ENCODE data around the gene KCNJ16. TPM values are rescaled to one million over a fixed set of nuclear protein-coding genes. Genes with fewer than 3 reads are reported as not detected.

Gene KCNJ16
- total RNA-seq, 1 experiment from 2014 or later, result not detected

DNA sequence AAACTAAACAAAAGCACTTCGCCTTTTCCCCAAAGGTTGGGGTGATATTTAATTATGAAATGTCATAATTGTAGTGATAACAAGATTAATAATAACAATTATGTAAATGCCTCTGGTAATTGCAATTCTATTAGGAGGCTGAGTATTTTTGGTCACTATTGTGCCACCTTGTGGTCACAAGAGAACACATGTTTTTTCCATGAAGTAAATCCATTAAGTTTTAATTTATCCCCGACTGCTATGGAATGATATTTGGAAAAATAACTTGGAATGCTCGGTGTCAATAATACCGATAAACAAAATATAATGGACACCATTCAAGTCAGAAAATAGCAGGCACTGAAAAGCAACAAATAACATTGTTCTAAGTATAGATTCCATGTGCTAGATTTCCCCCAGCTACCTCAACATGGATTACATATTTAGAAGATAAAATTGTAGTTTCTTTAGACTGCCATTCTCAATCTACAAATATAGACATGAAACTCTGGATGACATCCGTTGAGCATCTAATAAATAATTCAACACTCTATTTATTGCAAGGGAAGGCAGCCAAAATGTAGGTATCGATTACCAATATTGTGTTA is 69.3 kb downstream of the KCNJ16 start:
- Histone ChIP-seq H3K27ac (ENCODE audit: low read length) (no peak overlapping the region), H3K4me1 (ENCODE audit: insufficient read depth, low read length) (peaks cover 7% of the 10 kb centered on the region), H3K79me2 (ENCODE audit: low read length) (no peaks in the 10 kb centered on the region), H3K27me3 (ENCODE audit: low read length) (no peaks in the 10 kb centered on the region), H3K9ac (ENCODE audit: low read length) (no peak overlapping the region), H4K20me1 (ENCODE audit: low read length) (no peaks in the 10 kb centered on the region), H3K36me3 (ENCODE audit: low read depth, low read length) (no peaks in the 10 kb centered on the region), H2AFZ (ENCODE audit: low read length) (0 out of 2 replicates have a peak overlapping the region, but pooled peaks have one; percentile 17), H3K9me2 (replicated peaks; ENCODE audit: low read length) (no peaks in the 10 kb centered on the region), H3K4me3 (ENCODE audit: low read length) (no peak overlapping the region), H3K4me2 (ENCODE audit: low read length) (0 out of 2 replicates have a peak overlapping the region, but pooled peaks have one; percentile 9), H3K9me3 (ENCODE audit: low read length) (no peaks in the 10 kb centered on the region), H3F3A (ENCODE audit: low read length, unreplicated experiment) (no peaks in the 10 kb centered on the region)
- TF ChIP-seq, protein P1, sequence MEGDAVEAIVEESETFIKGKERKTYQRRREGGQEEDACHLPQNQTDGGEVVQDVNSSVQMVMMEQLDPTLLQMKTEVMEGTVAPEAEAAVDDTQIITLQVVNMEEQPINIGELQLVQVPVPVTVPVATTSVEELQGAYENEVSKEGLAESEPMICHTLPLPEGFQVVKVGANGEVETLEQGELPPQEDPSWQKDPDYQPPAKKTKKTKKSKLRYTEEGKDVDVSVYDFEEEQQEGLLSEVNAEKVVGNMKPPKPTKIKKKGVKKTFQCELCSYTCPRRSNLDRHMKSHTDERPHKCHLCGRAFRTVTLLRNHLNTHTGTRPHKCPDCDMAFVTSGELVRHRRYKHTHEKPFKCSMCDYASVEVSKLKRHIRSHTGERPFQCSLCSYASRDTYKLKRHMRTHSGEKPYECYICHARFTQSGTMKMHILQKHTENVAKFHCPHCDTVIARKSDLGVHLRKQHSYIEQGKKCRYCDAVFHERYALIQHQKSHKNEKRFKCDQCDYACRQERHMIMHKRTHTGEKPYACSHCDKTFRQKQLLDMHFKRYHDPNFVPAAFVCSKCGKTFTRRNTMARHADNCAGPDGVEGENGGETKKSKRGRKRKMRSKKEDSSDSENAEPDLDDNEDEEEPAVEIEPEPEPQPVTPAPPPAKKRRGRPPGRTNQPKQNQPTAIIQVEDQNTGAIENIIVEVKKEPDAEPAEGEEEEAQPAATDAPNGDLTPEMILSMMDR (conservative IDR thresholded peaks at IDR 0.05; ENCODE audit: low read depth, low read length), result peak; percentile 91
- no peak for TF ChIP-seq EZH2 (IDR thresholded peaks at IDR 0.05; ENCODE audit: low read length, unreplicated experiment)
- POLR2A ChIA-PET (ENCODE audit: unreplicated experiment), result interaction anchor here (0.7 kb wide), 1 partner anchor 197 kb away, joined by 3 read pairs; no protein-coding TSS in a partner anchor
- ATAC-seq (no peak; the same call in 1 of the 2 replicates), DNase-seq (peak; percentile 56)
- CTCF ChIA-PET, result interaction anchor here (0.6 to 1.6 kb wide), 5 partner anchors 365 to 618 kb away, joined by 3 to 9 read pairs (median 4); no protein-coding TSS in a partner anchor
- intact Hi-C loops (cut with micrococcal nuclease), result loop anchor here (1.0 to 5.0 kb wide), 9 partner anchors 54 to 618 kb away; no protein-coding TSS in a partner anchor
- BruUV-seq (replicated peaks), result no TSS peak

DNA sequence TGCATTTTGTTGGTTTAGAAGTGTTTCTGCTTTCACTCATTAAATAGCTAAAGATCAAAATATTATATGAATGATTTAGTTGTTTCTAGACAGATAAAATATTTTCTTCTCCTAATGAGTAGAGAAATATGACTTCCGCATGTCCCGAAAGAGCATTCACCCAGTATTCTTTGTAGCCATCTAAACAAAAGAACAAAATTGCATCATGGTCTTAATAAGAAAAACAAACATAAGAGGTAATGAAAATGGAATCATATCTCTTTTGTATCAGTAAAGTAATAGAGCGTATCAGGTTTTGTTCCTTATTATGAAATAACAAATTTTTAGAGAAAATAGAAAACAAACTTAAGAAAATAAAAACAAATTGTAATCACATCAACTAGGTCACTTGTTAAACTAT is 78.2 kb downstream of the KCNJ16 start:
- Histone ChIP-seq H3K9ac (ENCODE audit: low read length) (no peak overlapping the region), H3K27ac (ENCODE audit: low read length) (no peak overlapping the region), H3K79me2 (ENCODE audit: low read length) (no peaks in the 10 kb centered on the region), H3K4me2 (ENCODE audit: low read length) (no peak overlapping the region), H3K27me3 (ENCODE audit: low read length) (no peaks in the 10 kb centered on the region), H3K4me1 (ENCODE audit: insufficient read depth, low read length) (peaks cover 12% of the 10 kb centered on the region), H3K9me2 (replicated peaks; ENCODE audit: low read length) (no peaks in the 10 kb centered on the region), H3F3A (ENCODE audit: low read length, unreplicated experiment) (no peaks in the 10 kb centered on the region), H3K9me3 (ENCODE audit: low read length) (no peaks in the 10 kb centered on the region), H3K36me3 (ENCODE audit: low read depth, low read length) (no peaks in the 10 kb centered on the region), H3K4me3 (ENCODE audit: low read length) (no peak overlapping the region), H2AFZ (ENCODE audit: low read length) (no peak overlapping the region), H4K20me1 (ENCODE audit: low read length) (no peaks in the 10 kb centered on the region)
- TF ChIP-seq, protein P1 (conservative IDR thresholded peaks at IDR 0.05; ENCODE audit: low read depth, low read length), result no peak
- TF ChIP-seq EZH2phosphoT487 (IDR thresholded peaks at IDR 0.05; ENCODE audit: borderline replicate concordance, low read length) (no peak), EZH2 (IDR thresholded peaks at IDR 0.05; ENCODE audit: low read length, unreplicated experiment) (no peak)
- ATAC-seq (no peak), DNase-seq (no peak)
- no TSS peak for BruUV-seq (replicated peaks)
- ChIA-PET CTCF (no interaction called here), POLR2A (ENCODE audit: unreplicated experiment) (no interaction called here)
- intact Hi-C loops (cut with micrococcal nuclease), result no loop called here

DNA sequence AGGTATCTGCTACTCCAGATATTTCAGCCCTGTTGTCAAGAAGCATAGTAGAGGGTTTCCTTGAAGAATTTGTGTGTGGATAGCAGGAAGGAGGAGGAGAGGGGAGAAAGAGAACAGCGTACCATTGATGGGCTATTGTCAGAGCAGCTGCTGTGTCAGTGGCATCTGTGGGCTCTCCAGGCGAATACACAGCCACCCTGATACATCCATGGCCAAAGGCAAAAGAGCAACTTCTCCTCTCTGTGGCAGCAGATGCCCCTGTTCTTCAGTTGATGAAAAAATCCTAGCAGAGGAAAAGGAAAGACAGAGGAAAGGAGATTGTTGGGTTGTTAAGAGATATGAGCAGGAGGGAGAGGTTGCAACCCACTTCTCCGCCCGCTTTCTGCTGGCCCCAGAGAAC is 82.1 kb downstream of the KCNJ16 start:
- no peaks in the 10 kb centered on the region for H3F3A ChIP-seq (ENCODE audit: low read length, unreplicated experiment)
- no peaks in the 10 kb centered on the region for H3K27me3 ChIP-seq (ENCODE audit: low read length)
- H3K4me3 ChIP-seq (ENCODE audit: low read length), result no peak overlapping the region
- H2AFZ ChIP-seq (ENCODE audit: low read length), result no peak overlapping the region
- TF ChIP-seq, protein P1 (conservative IDR thresholded peaks at IDR 0.05; ENCODE audit: low read depth, low read length), result no peak
- TF ChIP-seq EZH2 (IDR thresholded peaks at IDR 0.05; ENCODE audit: low read length, unreplicated experiment), result no peak
- no peak for TF ChIP-seq EZH2phosphoT487 (IDR thresholded peaks at IDR 0.05; ENCODE audit: borderline replicate concordance, low read length)
- CTCF ChIA-PET, result no interaction called here
- intact Hi-C loops (cut with micrococcal nuclease), result no loop called here
- H3K9me2 ChIP-seq (replicated peaks; ENCODE audit: low read length), result no peaks in the 10 kb centered on the region
- no peaks in the 10 kb centered on the region for H4K20me1 ChIP-seq (ENCODE audit: low read length)
- peaks cover 17% of the 10 kb centered on the region for H3K4me1 ChIP-seq (ENCODE audit: insufficient read depth, low read length)
- ATAC-seq (no peak), DNase-seq (no peak)
- H3K9me3 ChIP-seq (ENCODE audit: low read length), result no peaks in the 10 kb centered on the region
- H3K79me2 ChIP-seq (ENCODE audit: low read length), result no peaks in the 10 kb centered on the region
- no peak overlapping the region for H3K4me2 ChIP-seq (ENCODE audit: low read length)
- BruUV-seq (replicated peaks), result no TSS peak
- no peak overlapping the region for H3K9ac ChIP-seq (ENCODE audit: low read length)
- H3K36me3 ChIP-seq (ENCODE audit: low read depth, low read length), result no peaks in the 10 kb centered on the region
- POLR2A ChIA-PET (ENCODE audit: unreplicated experiment), result no interaction called here
- H3K27ac ChIP-seq (ENCODE audit: low read length), result no peak overlapping the region
